Mesenteric fat pad (tissue), 1 donor: Measurements from ENCODE around the gene CCDC39. TPM values are rescaled to one million over a fixed set of nuclear protein-coding genes. Genes with fewer than 3 reads are reported as not detected.

Experiments used
- DNase-seq: peaks from one replicate; pipeline ENCODE4 v3.0.0-alpha.2; 2020; ENCODE audit warnings: low spot score
- long read RNA-seq: library from polyadenylated mRNA; unstranded; transcript quantifications from one replicate; pipeline ENCODE4 v2.0.0, GENCODE V29; 2020
- total RNA-seq: library from RNA; stranded (reverse); fragmentation: NEBNext Ultra II Directional; extraction: Animal tissue kit (Norgen Biotek cat#: 25700); gene quantifications from one replicate; pipeline ENCODE4 v1.2.1, GENCODE V29; 2021
- donor health status: DM: yes; HTN: yes; CAD: no.

Gene CCDC39
- 0.64 TPM for total RNA-seq
- long read RNA-seq, result 0 reads

- DNase-seq, result no peak
Observed at GRCh38 chr3:180679178-180680096, at the start of gene CCDC39. CCDC39 (minus strand) TSS chr3:180679489; CDS start chr3:180679380, 109 bp downstream.

GRCh38 chr3:180720012-180720411, 40.7 kb upstream of the CCDC39 start:
- no peak for DNase-seq

DNA sequence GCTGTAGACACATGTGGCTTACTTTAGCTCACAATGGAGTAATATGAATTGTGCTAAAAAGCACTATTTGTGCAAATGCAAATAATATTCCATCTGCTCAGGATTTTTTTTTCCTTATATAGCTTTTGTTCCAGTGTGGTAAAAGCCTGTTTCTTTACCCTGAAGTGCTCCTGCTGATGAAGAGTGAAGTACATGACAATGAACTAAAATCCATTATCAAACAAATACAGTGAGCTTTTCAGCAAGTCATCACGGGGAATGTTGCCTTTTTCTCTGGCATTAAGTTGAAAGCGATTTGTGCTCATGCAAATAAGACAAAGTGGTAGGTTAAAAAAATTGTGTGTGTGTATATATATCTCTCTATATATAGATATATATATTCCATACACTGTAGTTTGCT, 28.6 kb upstream of the CCDC39 start:
- no peak for DNase-seq

DNA sequence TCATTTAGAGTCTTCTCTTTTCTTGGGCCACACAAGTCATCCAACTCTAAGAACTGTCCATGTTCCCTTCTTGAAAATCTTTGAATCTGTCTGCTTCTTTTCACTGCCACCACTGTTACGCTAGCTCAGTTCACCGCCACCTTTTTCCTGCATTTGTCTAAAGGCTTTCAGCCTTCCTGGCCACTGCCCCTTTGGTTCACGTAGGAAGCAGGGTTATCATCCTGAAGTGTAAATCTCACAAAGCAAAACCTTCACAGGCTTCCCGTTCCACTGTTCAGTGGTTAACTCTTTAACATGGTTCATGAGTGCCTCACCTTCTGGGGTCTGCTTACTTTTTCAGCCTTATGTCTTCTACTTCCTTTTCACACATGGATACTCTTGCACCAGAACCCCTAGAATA, 26.3 kb upstream of the CCDC39 start:
- no peak for DNase-seq

GRCh38 chr3:180704532-180704931, 25.2 kb upstream of the CCDC39 start:
- no peak for DNase-seq

GRCh38 chr3:180700941-180701340, 21.7 kb upstream of the CCDC39 start:
- DNase-seq, result no peak

- no peak for DNase-seq
Observed at GRCh38 chr3:180698760-180699270, 19.5 kb upstream of the CCDC39 start.

DNA sequence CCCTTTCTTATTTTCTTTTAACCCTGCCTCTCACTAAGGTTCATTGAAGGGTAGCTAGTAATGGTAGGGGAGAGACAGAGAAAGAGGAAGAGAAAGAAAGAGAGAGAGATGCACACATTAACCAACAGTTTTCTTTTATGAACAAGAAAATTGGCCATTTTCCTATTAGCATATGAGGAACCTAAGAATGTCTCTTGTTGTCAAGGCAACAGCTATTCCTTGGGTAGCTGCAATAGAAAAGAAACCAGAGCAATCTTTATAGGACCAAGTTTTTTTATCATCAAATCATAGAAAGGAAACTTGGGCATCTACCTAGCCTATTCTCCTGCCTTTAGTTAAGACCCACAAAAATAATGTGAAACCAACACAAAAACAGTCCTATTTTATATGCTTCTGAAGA, 15.0 kb upstream of the CCDC39 start:
- DNase-seq, result no peak

DNA sequence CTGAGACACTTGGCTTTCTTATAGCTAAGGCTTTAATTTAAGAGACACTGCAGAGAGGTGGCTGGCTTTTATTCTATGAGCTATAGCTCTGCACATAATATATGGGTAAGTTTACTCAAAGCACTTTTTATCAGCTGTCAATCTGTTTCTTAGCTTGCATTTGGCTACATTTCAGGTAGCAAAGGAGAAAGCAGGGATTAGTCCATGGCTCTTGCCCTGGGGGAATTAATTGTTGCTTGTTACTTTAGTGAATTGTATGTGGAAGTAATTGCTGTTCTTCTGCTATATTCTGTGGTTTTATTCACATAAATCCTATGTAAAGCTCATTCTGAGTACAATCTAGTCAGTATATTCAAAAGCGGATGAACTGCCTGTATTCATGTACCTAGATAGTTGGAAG, 14.4 kb upstream of the CCDC39 start:
- DNase-seq, result no peak

- DNase-seq, result no peak
Observed at GRCh38 chr3:180690061-180690460, 10.8 kb upstream of the CCDC39 start.

DNA sequence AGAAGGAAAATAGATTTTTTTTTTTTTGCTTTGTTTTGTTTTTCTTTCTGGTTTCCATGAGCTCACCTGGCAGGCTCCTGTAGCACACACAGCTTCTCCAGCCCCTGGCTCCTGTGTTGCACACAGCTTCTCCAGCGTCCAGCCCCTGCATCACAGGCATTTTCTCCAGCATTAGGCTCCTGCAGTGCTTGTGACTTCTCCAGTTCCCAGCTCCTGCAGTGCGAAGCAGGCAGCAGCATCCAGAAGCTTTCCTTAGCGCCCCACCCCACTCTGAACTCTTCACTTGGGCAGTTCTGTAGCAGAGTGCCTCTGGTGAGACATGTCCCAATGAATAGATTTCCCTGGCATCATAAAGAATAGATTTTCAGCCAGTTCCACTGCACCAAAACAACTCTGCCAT, 5.5 kb upstream of the CCDC39 start:
- no peak for DNase-seq

DNA sequence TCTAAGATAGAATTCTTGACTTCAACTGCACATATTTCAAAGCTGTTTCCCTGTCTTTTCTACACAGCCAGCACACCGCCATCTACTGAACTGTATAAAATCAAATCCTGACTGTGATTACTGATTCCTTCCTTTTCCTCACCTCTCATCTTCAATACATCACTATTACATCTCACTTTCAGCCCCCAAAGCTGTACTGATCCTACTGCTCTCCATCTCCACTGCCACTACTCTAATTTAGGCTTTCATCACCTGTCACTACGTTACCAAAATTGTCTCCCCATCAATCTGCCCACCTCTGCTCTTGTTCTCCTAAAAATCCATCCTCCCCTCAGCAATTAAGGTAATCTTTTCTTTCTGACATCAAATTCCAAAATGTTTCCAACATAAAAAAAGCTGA, 4.5 kb upstream of the CCDC39 start:
- no peak for DNase-seq

GRCh38 chr3:180680097-180680430, 775 bp upstream of the CCDC39 start:
- no peak for DNase-seq

- DNase-seq, result no peak
Observed at GRCh38 chr3:180678231-180678630, 1.1 kb downstream of the CCDC39 start.

DNA sequence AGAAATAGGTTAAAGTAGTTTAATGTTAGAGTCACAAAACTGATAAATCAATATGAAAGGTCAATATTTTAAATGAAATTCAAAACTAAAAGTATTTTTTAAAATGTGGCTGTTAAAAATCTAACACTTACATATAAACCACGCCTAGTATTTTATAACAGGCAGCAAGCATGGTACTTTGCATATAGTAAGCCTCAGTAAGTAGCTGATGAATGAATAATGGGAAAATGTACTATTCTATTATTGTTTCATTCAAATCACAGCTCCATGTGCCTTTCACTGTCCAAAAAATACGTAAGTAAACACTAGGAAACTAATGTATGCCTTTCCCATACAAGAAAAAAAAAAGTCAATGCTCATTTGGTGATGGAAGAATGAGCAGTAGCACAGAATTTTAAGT, 17.8 kb downstream of the CCDC39 start:
- DNase-seq, result no peak

DNA sequence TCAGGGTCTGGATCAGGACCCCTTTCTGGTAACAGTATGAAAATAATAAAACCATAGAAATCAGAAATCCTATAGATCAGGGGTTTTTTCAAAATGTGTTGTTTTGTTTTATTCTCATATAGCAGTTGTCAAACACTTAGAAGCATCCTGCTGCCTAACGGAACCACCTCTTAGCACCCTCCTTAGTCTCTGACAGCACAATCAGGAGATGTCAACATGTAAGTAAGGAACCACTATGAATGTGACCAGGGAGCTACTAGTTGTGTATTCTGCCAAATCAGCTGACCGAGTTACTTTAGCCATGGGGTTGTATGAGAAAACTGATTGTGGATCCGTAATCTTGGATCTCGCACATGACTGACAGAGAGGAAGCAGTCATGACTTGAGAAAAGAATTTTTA, 22.2 kb downstream of the CCDC39 start:
- no peak for DNase-seq

- DNase-seq, result no peak
Observed at GRCh38 chr3:180656406-180656805, 22.9 kb downstream of the CCDC39 start.

DNA sequence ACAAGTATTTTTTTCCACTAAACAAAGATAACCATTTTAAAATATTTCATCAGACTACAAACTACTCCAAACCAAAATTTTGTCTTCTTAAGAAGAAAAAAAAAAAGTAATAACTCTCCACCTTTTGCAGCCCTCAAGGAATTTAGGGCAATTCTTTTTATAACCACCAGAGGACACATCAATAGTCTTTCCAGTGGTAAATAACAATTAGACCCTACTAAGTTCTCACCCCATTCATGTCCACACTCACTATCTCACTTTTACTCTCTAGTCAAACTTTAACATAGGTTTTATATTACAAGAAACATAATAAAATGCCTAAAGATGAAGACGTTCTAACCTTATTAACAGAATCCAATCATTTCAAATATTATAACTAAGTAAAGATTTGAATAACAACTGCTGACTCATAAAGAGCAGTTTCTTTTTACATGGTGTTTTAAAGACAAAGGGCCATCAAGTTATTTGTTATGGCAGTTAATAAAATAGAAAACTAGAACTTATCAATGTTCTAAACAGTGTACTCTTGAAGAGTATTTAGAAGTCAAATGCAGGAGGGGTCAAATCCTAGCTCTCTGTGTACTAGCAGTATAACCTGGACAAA, 33.0 kb downstream of the CCDC39 start:
- DNase-seq, result no peak

- DNase-seq, result no peak
Observed at GRCh38 chr3:180640987-180641386, 38.3 kb downstream of the CCDC39 start.

- no peak for DNase-seq
Observed at GRCh38 chr3:180633722-180634121, 45.6 kb downstream of the CCDC39 start.

DNA sequence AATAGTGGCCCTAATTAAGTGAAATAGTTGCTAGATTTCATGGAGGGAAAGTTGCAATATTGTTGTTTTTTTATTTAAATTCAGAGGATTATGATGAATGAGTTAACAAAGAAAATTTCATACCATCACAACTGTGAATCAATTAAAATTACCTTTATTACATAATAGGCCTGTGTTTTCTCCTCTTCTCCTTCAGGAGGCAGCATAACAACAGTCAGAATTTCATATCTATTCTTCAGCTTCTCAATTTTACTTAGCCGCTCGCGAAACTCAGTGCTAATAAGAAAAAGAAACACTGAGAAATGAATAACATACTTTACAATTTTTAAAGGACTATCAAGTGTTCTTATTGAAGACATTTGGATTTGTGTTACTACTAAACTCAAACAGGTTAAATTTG, 48.0 kb downstream of the CCDC39 start:
- DNase-seq, result no peak

GRCh38 chr3:180630371-180630770, 48.9 kb downstream of the CCDC39 start:
- no peak for DNase-seq

DNA sequence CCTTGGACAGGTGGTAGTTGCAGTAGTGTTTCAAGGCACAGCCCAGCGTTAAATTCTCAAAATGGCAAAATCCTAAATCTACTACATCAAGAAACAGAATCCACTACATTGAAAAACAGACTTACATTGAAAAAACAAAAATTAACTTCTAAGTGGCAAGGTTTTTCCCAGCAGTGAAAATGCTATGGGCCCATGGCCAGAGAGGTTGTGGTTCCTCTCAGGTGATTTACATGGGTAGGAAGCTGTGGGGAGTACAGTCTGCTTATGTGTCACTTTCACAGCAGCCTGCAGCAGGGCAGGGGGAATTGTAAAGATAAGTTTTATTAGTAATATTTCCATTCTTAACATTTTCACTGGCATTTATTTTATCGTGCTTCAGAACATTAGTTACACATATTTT, 52.4 kb downstream of the CCDC39 start:
- DNase-seq, result no peak
